Fibroblast of mammary gland (primary cell): ENCODE data around the gene ZNF490.
"Not testable (repeated sequence)": the region's sequence is repeated elsewhere in the genome, so short reads cannot be mapped to it uniquely, and the experiment has no call there.

Source experiments
- DNase-seq: peaks from one replicate; pipeline ENCODE4 v3.0.0-alpha.2; 2010; ENCODE audit warnings: low read depth
- H3K4me3 ChIP-seq: 2 replicates; pipeline ENCODE4 v1.5.1; 2011; ENCODE audit warnings: low read depth, mild to moderate bottlenecking, low read length, moderate library complexity; ENCODE audit not compliant: control insufficient read depth
- CTCF ChIP-seq: conservative IDR thresholded peaks from 2 replicates; pipeline ENCODE4 v1.5.1; 2011; ENCODE audit warnings: low read depth, low read length, inconsistent platforms; ENCODE audit not compliant: control insufficient read depth, insufficient read depth

The ZNF490 gene

DNA sequence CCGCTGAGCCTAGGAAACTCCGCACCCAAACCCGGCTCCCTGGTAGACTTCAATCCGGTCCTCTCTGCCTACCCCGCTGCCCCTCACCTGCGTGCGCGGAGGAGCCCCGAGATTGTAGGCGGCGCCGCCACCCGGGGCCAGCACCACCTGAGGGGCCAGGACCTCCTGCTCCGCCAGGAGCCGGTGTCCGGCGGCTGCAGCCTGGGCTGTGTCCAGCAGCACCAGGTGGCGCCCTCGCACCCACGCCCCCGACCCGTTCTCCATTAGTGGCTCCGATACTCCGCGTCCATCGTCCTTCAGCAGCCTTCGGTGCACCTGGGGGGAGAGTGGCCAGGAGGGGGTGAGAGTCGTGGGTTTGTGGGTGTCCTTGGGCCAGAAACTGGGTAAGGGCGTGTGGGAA lies 37.5 kb upstream of the ZNF490 start:
- TF ChIP-seq CTCF = no peak
- H3K4me3 ChIP-seq = peak overlapping the region; percentile 7
- DNase-seq = no peak

DNA sequence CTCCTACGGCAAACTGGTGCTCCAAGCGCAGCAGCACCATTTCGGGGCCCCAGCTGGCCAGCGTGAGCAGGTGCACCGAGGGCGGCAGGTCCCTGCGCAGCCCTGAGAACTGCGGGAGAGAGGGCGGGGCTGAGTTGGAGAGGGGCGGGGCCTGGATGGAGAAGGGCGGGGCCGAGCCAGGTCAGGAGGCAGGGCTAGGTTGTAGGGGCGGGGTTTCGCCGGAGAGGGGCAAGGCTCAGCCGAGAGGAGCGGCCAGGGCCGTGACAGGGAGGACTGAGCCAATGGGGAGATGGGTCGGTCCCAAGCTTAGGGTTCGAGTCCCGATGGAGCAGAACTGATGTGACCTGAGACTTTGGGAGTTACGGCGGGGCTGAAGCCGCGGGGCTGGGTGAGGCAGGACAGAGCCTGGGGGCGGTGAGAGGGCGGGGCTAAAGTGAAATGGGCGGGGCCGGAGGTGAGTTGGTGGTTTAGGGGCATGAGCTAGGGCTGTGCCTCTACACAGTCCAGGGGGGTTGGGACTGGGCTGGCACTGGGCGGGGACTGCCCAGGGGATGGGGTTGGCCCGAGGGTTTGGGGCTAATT lies 37.0 kb upstream of the ZNF490 start:
- TF ChIP-seq CTCF = no peak
- peak overlapping the region; percentile 7 for H3K4me3 ChIP-seq
- no peak for DNase-seq

- DNase-seq = no peak
- TF ChIP-seq CTCF = no peak
- no peak overlapping the region for H3K4me3 ChIP-seq
Measured at GRCh38 chr19:12647047-12647446, 36.4 kb upstream of the ZNF490 start.

GRCh38 chr19:12646551-12646950 lies 35.9 kb upstream of the ZNF490 start:
- H3K4me3 ChIP-seq = no peak overlapping the region
- no peak for TF ChIP-seq CTCF
- DNase-seq = no peak

- H3K4me3 ChIP-seq, DNase-seq: not testable (repeated sequence)
Measured at GRCh38 chr19:12643716-12644115, 33.1 kb upstream of the ZNF490 start.

DNA sequence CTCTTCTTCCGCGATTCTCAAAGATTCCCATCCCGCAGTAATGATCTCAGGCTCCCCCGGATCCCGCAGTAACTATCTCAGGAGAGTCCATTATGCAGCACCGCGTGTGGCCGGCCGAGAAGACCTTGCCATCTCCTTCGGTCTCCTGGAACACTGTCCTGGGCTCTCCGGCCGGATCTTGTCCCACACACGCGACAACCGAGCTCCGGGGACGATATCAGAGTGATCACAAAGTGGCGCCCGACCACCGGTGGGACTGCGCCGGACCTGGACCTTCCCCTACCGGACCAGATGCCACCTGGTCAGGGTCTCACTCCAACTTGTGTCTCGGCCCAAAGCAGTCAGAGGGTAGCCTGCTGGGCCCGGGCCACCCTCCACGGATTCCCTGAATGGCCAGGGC lies 31.9 kb upstream of the ZNF490 start:
- TF ChIP-seq CTCF = no peak
- no peak for DNase-seq
- no peak overlapping the region for H3K4me3 ChIP-seq

- no peak for DNase-seq
- no peak for TF ChIP-seq CTCF
- no peak overlapping the region for H3K4me3 ChIP-seq
Measured at GRCh38 chr19:12641456-12641855, 30.8 kb upstream of the ZNF490 start.
